ENCODE results near the gene SRPK3. TPM values are rescaled to one million over a fixed set of nuclear protein-coding genes. Genes with fewer than 3 reads are reported as not detected.

Gene SRPK3
- total RNA-seq, 4 donors from 2014 or later: 0.12 to 0.47 (median 0.19) TPM; not detected in 1

GRCh38 chrX:153804621-153805020 lies 23.8 kb downstream of the SRPK3 start:
- ATAC-seq (ENCODE audit: low FRiP score) (no peak), DNase-seq (ENCODE audit: low spot score) (no peak)
- TF ChIP-seq, protein P1, sequence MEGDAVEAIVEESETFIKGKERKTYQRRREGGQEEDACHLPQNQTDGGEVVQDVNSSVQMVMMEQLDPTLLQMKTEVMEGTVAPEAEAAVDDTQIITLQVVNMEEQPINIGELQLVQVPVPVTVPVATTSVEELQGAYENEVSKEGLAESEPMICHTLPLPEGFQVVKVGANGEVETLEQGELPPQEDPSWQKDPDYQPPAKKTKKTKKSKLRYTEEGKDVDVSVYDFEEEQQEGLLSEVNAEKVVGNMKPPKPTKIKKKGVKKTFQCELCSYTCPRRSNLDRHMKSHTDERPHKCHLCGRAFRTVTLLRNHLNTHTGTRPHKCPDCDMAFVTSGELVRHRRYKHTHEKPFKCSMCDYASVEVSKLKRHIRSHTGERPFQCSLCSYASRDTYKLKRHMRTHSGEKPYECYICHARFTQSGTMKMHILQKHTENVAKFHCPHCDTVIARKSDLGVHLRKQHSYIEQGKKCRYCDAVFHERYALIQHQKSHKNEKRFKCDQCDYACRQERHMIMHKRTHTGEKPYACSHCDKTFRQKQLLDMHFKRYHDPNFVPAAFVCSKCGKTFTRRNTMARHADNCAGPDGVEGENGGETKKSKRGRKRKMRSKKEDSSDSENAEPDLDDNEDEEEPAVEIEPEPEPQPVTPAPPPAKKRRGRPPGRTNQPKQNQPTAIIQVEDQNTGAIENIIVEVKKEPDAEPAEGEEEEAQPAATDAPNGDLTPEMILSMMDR (IDR thresholded peaks at IDR 0.05): no peak

DNA sequence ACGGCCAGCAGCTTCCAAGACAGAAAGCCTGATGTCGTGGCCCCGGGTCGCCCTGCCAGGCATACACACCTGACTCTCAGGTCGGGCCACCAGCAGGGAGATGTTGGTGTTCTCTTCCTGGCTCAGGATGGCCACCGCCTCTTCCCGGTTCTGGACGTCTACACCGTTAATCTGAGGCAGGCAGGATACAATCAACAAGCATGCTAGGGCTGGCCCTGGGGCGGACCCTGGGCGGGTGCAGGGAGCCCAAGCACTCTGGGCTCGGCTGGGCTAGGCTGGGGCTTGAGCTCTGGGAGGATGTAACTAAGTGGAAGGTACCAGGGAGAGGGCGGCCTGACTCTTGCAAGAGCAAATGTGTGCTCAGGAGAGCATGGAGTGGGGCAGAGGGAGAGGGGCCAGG lies 24.6 kb downstream of the SRPK3 start:
- DNase-seq (ENCODE audit: low spot score): no peak
- no peak for ATAC-seq (ENCODE audit: low FRiP score)
- TF ChIP-seq, protein P1 (IDR thresholded peaks at IDR 0.05): no peak

GRCh38 chrX:153806999-153807575 lies 26.2 kb downstream of the SRPK3 start:
- TF ChIP-seq, protein P1 (IDR thresholded peaks at IDR 0.05): no peak
- no peak for ATAC-seq (ENCODE audit: low FRiP score)

DNA sequence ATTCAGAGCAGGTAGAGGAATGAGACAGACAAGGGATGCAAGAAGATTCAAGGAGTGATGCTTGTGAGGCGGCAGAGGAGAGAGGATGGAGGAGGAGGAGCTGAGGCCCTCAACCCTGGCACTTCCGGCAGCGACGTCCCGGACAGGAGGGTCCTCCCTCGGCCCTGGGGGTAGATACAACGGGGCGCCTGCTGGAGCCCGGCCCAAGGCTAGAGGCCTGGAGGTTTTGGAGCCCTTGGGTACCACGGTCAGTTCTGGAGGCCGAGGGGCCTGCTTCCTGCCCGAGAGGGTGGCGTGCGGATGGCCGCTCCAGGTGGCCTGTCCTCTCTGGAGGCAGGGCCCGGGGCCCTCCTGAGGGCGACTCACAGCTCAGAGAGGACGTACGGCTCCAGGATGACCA lies 27.1 kb downstream of the SRPK3 start:
- no peak for ATAC-seq (ENCODE audit: low FRiP score)
- TF ChIP-seq, protein P1 (IDR thresholded peaks at IDR 0.05): no peak
- no peak for DNase-seq (ENCODE audit: low spot score)

More at GRCh38 chrX:153806999-153807575, 26.2 kb downstream of the SRPK3 start:
- no peak for DNase-seq (ENCODE audit: low spot score)

- TF ChIP-seq, protein P1 (IDR thresholded peaks at IDR 0.05): no peak
- ATAC-seq (ENCODE audit: low FRiP score) (no peak), DNase-seq (ENCODE audit: low spot score) (no peak)
These were observed 31.4 kb downstream of the SRPK3 start for GRCh38 chrX:153812220-153812619.

DNA sequence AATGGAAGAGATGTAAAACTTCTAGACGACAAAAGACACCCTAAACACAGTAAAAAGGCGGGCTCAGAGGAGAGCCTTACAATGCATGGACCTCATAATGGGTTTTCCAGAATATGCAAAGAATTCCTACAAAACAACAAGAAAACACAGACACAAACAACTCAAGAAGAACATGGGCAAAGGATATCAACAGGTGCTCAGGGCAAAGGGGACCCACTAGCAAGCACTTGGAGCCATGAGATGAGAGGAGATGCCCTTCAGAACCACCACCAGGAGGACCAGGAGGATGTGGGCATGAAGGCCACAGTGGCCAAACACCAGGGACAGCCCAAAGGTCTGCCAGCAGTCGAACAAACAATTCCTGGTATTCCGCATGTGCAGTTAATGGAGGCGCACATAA lies 32.3 kb downstream of the SRPK3 start:
- TF ChIP-seq, protein P1 (IDR thresholded peaks at IDR 0.05): no peak
- DNase-seq (ENCODE audit: low spot score) (no peak), ATAC-seq (ENCODE audit: low FRiP score) (no peak)

DNA sequence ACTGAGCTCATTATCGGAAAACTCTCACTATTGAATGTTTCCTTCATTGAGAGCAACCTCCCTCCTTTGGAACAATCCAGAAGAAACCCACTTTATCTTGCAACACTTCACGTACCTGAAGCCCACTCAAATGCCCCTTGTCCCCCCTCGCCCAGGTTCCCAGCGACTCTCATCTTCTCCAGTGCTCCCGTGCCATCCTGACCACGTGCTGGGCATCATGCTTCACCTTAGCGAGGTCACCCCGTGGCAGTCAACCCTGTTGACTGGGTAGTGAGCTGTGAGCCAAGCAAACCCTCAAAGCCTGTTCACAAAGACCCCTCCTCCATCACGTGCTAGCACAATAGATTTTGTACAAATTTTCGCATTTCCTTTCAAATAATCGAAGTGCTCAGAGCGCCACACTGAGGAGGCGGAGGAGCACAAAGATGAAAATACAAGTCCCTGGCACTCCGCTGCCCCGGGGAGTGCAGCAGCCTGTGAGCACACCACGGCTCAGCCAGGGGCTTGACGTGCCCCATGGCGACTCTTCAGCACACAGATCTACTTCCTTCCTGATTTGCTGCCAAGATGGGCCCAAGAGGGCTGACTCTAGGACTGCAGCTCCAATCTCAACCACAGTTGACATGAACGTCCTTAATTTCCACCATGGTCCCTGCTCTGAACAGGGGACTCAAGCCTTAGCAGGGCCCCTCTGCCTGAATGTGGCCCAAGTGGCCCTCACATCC lies 33.9 kb downstream of the SRPK3 start:
- DNase-seq (ENCODE audit: low spot score) (no peak), ATAC-seq (ENCODE audit: low FRiP score) (no peak)
- TF ChIP-seq, protein P1 (IDR thresholded peaks at IDR 0.05): no peak
